NCI-H2081 (cell line): Measurements from ENCODE around the gene ABCA12.

ENCODE experiments used
- DNase-seq, 2 experiments: peaks; one replicate each; lab custom pipeline; 2025; lab: John Stamatoyannopoulos, UW

The ABCA12 gene

DNA sequence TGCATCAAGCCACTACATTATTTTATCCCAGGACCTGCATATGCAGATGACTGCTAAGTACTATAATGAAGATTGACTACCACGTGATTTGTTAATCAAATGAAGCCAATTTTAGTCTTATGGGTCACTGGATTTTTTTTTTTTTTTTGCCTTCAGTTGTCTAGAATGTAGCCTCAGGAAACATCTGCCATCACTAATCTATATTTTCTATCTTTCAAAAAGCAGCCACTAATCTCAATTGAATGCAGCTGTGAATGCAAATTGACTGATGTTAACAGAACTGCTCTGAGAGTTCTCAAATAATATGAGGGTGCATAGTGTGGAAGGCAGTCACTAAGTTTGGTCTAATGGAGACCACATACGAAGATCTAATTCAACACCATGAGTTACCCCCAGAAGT lies 106.3 kb downstream of the ABCA12 start:
- DNase-seq: no peak

DNA sequence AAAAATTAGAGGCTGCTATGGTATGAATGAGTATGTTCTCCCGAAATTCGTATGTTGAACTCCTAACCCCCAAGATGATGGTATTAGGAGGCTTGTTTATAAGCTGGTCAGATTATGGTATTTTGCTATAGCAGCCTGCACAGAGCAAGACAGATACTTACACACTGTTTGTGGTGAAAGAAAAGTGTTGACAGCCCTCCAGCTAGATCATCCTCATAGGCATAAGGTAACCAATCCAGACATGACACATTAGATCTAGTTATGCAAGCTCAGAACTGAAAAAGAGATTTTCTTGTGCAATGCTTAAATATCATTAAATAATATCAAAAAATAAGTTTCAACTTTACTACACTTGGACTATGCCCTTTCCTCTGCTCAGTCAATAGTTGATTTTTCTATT lies 107.1 kb downstream of the ABCA12 start:
- DNase-seq: no peak

DNA sequence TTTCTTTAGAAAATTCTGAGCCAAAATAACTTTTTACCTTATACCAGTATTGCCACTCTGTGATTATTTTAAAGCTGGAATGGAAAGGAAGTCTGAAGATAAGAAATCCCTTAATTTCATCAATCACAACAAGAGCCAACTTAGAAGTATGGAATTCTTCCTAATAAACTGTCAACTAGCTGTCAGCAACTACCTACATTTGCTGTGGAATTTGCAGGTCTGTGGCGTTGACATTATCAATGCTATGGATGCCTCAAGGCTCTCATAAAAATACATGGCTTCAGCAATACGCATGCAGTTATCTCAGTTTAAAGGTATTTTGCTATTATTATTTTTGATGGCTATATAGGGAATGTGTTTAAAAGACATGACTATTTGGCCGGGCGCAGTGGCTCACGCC lies 108.5 kb downstream of the ABCA12 start:
- no peak for DNase-seq

DNA sequence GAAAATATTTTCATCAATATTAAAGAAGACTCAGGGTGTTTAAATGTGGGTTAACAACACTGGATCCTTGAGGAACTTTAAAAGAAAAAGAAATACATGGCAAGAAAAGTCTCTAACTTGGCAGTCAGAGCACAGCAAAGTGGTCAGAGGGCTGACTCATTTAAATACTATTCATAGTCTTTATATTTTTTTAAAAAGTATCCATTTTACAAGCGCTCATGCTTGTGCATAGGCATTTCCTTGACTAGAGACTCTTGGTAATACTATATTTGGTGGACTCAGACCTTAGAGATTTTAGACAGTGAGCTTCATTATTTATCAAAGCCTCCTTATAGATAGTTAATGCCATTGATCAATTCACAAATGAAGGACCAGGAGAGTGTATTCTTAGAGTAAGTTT lies 110.2 kb downstream of the ABCA12 start:
- no peak for DNase-seq

DNA sequence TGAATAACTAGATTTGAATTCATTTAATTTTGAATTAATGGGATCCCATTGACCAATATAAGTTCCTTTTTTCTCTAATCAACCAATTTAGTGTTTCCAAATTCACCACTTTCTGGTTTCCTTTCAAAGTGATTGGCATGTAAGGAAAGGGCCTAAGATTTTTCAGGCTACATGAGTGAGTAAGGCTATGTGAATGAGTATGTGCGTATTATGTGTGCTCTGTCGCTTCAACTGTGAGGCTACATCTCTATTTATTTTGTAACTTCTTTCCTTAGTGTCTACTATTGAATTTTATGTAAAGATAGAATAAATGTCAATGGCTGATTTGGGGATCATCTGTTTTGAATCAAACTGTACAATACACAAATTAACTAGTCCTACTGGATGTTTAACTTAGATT lies 110.6 kb downstream of the ABCA12 start:
- DNase-seq: no peak

DNA sequence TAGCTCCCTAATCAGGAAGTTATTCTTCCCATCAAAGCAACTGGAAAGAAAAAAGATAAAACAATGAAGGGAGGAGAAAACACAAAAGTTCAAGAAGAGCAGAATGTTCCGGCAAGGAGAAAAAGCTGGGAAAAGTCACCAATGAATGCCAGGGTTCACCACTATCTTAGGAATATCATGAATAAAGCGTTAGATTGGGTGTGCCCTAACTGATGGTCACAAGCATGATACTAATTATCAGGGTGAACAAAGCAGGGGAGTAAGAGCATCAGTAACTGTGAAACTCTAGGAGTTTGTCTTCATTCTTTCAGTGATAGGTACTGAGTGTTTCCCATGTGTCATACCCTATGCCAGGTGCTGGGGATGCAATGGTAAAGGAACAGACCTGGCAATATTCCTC lies 115.5 kb downstream of the ABCA12 start:
- DNase-seq: no peak

DNA sequence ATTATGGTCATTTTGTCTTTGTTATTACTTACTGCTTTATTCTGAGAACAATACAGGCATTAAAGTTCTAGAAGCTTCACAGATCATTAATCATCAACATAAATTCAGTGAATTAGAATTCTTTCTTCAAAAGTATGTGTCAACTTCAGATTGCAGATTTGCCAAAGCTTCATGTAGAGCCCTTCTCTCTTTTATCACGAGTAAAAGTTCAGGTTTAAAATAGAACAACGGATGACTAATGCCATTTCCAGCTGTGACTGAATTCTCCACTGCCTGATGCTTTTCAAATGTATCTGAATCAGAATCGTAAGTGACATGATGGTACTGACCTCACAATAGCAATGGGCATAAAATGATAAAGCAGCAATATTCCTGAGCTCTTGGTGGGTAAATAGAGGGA lies 116.0 kb downstream of the ABCA12 start:
- no peak for DNase-seq

DNA sequence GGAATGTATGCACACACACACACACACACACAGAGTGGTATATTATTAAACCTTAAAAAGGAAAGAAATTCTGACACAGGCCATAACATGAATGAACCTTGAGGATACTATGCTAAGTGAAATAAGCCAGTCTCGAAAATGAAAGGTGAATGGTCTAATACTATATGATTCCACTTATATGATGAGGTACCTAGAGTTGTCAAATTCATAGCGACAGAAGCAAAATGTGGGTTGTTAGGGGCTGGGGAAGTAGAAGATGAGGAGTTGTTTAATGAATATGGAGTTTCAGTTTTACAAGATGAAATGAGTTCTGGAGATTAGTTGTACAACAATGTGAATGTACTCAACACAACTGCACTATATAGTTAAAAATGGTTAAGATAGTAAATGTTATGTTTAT lies 118.1 kb downstream of the ABCA12 start:
- no peak for DNase-seq

DNA sequence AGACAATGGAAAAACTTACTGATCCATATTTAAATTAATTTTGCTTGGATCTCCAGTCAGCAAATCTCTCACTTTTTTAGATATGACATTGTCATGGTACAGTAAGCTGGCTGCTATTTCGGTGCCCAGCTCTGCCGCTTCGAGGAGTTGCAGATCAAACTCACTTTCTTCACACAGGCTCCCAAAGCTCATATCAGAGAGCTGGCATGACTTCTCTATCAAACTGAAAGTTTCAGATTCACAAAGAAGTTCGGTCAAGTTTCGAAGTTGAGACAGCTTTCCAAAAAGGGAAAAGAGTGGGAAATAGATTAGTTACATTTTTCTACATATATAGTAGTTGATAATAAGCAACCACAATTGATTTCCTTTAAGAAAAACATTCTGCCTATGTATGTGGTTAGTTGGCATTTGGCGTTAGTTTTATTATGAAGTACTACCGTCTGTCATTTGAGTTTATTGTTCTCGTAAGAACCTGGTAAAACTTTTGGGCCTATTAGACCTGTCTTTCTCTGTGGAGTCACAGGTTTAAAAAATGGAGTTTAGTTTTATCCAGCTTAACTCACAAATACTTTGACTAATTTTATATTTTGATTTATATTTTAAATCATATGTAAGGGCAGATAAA lies 118.8 kb downstream of the ABCA12 start:
- no peak for DNase-seq

DNA sequence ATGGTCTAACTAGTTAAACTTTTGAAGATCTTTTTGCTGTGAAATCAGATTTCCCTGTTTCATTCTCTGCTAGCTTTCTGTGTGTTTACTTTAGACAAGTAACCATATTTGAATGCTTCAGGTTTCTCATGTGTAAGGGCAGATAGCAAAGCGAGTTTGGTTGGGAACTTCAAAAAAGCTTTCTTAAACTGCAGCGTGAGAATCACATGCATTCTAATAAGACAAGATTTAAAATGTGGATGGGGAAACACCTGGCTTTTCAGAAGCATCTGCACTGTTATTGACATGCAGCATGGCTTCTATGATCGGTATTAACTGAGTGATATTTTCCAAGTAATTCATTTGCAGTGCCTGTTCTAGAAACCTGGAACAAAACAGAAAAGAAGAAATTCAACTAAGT lies 119.3 kb downstream of the ABCA12 start:
- DNase-seq: no peak

DNA sequence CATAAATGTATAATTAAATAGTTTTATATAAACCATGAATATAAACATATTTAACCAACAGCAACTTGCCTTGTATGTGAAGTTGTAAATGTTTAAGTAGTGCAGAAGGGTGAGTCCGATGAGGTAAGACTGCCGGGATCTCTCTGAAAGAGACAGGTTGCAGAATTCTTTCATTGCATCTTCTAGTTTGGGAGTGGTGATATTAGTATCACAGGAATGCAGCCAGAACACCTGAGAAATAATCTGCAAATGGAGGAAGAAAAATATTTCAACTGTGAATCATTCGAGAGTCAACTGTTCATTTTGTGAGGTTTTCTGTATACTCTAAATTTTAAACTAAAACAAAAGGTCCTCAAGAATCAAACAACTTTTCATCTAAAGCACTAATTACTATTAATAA lies 123.0 kb downstream of the ABCA12 start:
- DNase-seq: no peak

DNA sequence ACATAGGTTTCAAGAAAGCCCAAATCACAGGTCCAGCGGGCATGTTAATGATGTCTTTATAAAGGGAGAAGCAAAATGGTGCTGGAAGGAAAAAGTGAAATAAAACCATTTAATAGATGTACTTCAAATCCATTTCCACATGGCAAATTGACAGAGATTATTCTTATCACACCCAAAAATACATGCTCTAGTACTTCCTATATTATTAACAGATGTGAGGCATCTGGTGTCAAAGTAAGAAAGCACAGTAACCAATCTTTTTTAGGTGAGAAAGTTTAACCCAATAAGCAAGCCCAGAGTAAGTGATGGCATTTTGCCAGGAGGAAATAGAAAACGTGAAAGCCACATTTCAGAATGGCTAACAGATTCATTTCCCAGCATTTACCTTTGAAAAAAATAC lies 128.0 kb downstream of the ABCA12 start:
- DNase-seq: no peak

DNA sequence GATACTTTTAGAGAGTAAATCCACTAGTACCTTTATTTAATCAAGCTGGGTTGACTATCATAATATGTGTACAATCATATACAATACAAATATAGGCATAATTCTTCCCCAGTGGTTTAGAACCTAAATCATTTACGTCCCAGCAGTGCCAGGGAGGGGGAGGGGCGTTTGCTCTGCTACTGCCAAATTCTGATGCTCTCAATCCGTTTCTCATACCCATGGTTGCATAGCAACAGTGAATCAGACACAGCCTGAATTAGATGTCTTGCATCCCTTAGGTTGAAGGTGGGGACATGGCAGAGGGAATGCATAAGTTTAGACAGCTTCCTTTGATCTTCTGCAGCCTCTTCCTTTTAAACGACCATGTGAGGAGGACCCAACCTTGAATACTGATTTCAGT lies 135.4 kb downstream of the ABCA12 start:
- DNase-seq: peak in 1 of 2 experiments; percentile 2

DNA sequence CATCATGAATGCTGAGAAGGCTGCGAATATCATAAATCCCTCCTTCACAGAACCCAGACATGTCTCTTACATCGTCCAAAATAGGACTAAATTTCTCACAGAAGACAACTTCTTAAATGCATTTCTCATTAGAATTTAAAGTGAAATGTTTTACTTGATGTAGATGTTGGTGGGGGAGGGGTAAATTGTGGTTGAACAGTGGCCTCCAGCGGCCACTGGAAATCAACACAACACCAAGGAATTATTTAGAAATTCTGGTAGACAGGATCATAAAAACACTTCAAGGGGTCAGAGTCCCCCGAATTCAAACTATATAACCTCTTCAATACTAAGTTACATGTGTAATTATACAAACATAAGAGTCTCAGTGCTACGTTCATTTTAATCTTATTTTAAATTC lies 135.9 kb downstream of the ABCA12 start:
- peak; percentile 49 to 63 for DNase-seq

DNA sequence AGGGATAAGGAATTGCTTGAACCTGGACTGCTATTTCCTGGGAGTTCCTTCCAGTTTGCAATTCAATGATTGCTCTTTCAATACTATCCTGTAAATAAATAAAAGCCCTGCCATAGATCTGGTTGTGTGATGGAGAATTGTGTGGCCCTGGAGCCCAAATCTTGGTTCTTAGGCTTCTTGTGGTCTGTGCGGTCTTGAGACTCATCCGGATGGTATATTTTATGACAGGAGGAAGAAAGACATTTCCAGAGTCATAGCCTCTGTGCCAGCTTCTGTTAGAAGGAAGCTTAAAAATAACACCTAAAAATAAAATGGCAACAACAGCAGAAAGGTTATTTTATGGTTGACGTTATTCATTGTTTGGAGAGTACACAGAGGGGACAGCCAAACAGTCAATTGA lies 137.7 kb downstream of the ABCA12 start:
- no peak for DNase-seq

DNA sequence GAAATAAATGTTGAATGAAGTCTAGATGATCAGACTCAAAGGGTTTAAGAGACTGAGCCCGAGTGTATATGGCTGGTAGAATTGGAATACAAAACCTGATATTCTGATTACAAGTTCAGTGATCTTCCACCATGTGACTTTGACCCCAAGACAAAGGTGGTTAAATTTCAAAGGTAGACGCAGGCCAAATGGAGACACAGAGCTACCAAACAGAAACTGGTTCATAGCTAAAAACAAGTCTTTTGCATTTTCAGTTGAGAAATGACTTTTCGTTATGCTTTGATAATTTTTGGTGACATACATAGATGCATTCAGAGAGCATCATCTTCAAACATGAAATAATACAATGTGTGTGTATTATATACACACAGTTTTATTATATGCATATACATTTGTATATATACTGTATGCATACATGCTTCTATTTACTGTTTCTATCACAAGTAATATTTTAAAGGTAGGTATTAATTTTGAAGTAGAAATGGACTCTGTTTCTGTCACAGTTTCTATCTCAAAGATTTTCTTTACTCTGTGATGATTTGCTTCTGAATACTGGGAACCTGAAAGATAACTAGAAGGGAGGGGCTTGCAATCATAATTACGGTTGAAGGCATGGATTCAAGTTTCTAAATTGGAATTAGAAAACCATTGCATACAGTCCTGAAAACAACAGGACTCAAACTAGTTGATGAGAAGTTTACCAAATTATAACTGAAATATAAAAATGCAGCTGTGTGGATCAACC lies 142.3 kb downstream of the ABCA12 start:
- DNase-seq: no peak

DNA sequence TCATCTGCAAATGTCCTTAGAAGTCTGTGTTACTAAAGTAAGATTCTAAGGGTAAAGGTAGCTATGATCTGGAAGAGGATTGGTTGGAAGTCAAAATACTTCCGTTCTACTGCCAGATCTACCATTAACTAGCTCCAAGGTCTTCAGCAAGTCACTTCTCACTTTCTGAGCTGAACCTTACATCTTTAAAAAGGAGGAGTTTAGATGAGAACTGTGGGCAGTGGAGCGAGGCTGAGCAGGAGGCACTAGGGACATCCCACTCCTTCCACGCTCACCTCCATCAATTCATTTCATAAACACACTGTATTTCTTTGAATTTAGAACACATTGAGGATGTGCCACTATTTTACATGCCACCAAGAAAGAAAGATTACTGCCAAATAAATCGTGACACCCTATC lies 143.0 kb downstream of the ABCA12 start:
- no peak for DNase-seq

DNA sequence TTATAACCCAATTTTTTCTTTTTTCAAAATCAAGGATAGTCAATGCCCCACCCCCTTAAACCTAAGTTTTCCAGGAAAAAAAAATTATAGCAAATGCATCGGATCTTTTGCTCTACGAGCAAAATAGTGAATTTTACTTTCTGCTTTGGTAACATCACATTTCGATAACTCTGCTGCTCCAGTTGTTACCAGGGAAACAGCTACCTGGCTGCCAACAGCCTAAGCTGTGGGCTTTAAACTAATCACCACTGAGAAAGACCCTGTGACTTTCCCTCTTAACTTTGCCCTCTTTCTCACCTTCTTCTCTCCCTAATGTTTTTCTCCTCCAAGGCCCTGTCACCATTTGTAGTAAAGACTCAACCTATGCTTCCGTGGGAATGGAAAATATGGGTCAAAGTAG lies 145.5 kb downstream of the ABCA12 start:
- DNase-seq: no peak

DNA sequence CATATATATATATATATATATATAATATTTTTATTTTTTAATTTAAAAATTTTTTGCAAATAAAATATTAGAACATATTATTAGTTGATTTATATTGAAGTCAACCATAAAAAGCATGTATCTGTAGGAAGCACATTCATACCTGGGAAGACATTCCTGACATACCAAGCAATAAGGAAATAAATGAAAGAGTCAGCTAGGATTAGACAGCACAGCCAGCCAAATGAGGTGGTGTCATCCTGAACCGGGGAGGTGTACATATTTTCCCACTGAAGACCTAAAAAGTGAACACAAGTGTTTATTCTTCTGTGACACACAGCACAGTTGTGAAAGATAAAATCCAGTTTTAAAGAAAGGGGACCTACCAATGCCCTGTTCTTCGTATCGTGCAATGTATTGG lies 149.2 kb downstream of the ABCA12 start:
- DNase-seq: no peak

DNA sequence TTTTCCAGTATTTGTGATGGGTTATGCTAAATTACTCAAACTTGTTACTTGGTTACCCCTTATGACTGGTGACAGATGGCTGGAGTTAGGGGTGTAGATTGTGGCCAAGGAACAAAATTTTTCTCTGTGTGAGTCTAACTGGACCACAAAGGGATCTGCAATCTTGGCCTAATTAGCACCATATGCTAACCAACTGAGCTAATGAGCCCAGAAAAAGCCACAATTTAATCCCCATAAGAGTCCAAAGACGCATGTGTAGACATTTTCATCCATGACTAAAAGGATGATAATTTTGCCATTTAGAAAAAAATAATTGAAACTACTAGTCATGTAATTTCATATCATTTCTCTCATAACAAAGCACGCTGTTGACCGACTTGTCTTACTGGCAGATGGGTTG lies 151.2 kb downstream of the ABCA12 start:
- no peak for DNase-seq

DNA sequence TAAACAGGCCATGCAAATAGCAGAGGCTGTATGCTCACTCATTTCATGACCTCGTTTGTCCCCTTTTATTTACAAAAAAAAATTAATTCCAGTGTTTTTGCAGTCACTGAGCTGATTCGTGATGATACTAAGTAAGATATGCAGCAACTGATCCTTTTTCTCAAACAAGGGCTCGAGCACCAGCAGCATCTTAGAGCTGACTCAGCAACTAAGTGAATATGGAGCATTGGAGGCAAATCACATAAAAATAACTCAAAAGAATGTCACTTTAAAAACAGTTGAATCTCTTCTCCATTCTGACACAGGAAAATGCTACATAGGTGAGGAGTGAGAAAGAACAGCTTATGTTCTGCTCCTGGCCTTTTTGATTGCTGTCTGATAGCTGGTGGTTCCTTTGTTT lies 152.8 kb downstream of the ABCA12 start:
- no peak for DNase-seq

DNA sequence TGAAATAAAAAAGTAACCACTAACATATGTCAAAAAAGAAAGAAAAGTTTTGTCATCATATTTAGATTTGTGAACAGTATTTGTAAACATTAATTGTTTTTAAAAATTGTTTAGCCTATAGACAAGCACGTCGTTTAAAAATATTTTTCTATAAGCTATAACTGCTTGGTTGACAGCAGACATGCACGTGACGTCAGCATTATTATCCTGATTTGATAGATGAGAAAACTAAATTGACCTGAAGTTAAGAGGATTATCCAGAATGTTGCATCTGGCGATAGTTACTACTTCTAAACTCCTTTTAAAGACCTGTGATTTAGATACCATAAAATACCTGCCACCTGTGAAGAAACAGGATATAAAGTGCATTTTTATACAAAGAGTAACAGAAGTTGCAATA lies 172.0 kb downstream of the ABCA12 start:
- no peak for DNase-seq

DNA sequence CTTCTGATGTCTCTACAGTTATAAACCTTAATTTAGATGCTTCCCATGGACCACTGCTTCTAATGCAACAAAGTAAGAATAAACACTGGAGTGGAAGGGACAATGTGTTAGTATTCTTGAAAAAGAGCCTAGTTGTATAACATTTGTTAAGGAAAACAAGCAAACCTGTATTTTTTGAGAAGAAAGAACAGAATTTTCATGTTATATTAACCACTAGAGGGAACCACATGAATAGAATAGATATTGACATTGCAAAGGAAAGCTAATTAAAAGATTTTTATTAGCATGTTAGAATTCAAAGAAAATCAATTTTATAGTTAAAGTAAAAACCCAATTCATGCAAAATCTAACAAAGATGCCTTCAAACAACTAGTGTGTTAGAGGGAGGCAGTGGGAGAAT lies 177.7 kb downstream of the ABCA12 start:
- no peak for DNase-seq

DNA sequence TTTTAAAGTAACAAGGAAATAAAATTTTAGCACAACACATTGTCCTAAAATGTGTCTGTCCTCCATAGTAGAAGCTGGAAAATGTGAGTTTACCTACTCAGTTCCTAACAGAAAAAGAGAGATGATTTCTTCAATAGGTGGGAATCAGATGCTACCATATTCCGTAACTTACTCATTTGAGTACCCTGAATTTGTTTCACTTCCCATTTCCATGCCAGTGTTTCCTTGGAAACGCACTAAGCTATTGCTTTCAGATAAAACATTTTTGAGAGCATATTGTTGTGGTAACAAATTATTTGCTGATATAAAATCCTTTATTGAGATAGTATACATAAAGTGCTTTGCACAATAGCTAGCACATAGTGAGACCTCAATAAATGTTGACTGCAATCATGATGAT lies 191.5 kb downstream of the ABCA12 start:
- DNase-seq: no peak
